H1 (cell line): ENCODE measurements around the gene AK5. TPM values are rescaled to one million over a fixed set of nuclear protein-coding genes. Genes with fewer than 3 reads are reported as not detected.

Experiments
- CTCF ChIA-PET: fragments of 300-600 bp; sonication (Branson Sonifier 250); formaldehyde crosslinking; loops from one replicate; lab custom pipeline; 2021; ENCODE audit not compliant: partially characterized antibody; lab: Charles Lee
- POLR2A ChIA-PET: fragments of 300-600 bp; sonication (Branson Sonifier 250); formaldehyde crosslinking; loops from one replicate; lab custom pipeline; 2021; ENCODE audit warnings: inconsistent platforms; ENCODE audit not compliant: partially characterized antibody; lab: Charles Lee
- DNase-seq, 2 experiments: peaks; one replicate each; pipeline versions ENCODE4 v3.0.0 to v3.0.0-alpha.2; 2010 to 2022; ENCODE audit warnings: low spot score in 2 of 2, low read depth in 1 of 2, mixed read lengths in 1 of 2
- FAIRE-seq: peaks from 2 replicates; lab custom pipeline; 2011; peaks lifted over from hg19 to GRCh38; lab: Jason Lieb, UNC
- H2AFZ ChIP-seq: 2 replicates; pipeline ENCODE4 v1.8.1; 2012; ENCODE audit warnings: low read length, inconsistent platforms
- H2AK5ac ChIP-seq: 2 replicates; pipeline ENCODE4 v1.6.1; 2013; ENCODE audit warnings: low read depth, low read length
- H2BK120ac ChIP-seq: replicated peaks from 2 replicates; pipeline ENCODE3; 2013; ENCODE audit warnings: low read depth, low read length, inconsistent platforms
- H2BK12ac ChIP-seq: 2 replicates; pipeline ENCODE4 v1.6.1; 2013; ENCODE audit warnings: low read depth, low read length
- H2BK15ac ChIP-seq: 2 replicates; pipeline ENCODE4 v1.6.1; 2013; ENCODE audit warnings: low read length
- H2BK20ac ChIP-seq: 2 replicates; pipeline ENCODE4 v1.6.1; 2013; ENCODE audit warnings: low read length
- H2BK5ac ChIP-seq: 2 replicates; pipeline ENCODE4 v1.6.1; 2013; ENCODE audit warnings: low read depth, low read length
- H3K14ac ChIP-seq: 2 replicates; pipeline ENCODE4 v1.6.1; 2013; ENCODE audit warnings: inconsistent platforms; ENCODE audit not compliant: insufficient read length
- H3K18ac ChIP-seq: 2 replicates; pipeline ENCODE4 v1.6.1; 2013; ENCODE audit warnings: low read length; ENCODE audit errors: extremely low read depth
- H3K23ac ChIP-seq: 2 replicates; pipeline ENCODE4 v1.6.1; 2013; ENCODE audit warnings: inconsistent platforms; ENCODE audit not compliant: insufficient read length
- H3K23me2 ChIP-seq: 2 replicates; pipeline ENCODE4 v1.6.1; 2013; ENCODE audit warnings: low read depth, low read length
- H3K27ac ChIP-seq: 2 replicates; pipeline ENCODE4 v1.6.1; 2011; ENCODE audit warnings: low read depth, low read length, inconsistent platforms
- H3K27me3 ChIP-seq, 4 experiments: replicated peaks in 1 of 4; 1 replicate in 1 of 4; 2 replicates in 3 of 4; pipeline versions ENCODE4 v1.6.1 to v1.8.1; 2011 to 2013; ENCODE audit warnings: low read length in 3 of 4, mild to moderate bottlenecking in 3 of 4, inconsistent platforms in 2 of 4, mixed read lengths in 2 of 4, moderate library complexity in 1 of 4; ENCODE audit not compliant: control insufficient read depth in 3 of 4, insufficient read depth in 3 of 4; ENCODE audit errors: extremely low read depth in 1 of 4
- H3K36me3 ChIP-seq, 4 experiments: 2 replicates each; pipeline versions ENCODE4 v1.6.1 to v1.8.1; 2011 to 2013; ENCODE audit warnings: mild to moderate bottlenecking in 4 of 4, low read length in 3 of 4, moderate library complexity in 2 of 4, control low read depth in 1 of 4, inconsistent platforms in 1 of 4; ENCODE audit not compliant: insufficient read depth in 4 of 4, control insufficient read depth in 2 of 4
- H3K4ac ChIP-seq: replicated peaks from 2 replicates; pipeline ENCODE3; 2013; ENCODE audit warnings: low read length, low read depth, mixed read lengths, inconsistent platforms; ENCODE audit not compliant: insufficient read length
- H3K4me1 ChIP-seq, 4 experiments: replicated peaks in 1 of 4; 1 replicate in 1 of 4; 2 replicates in 3 of 4; pipeline versions ENCODE4 v1.6.1 to v1.8.1; 2011 to 2013; ENCODE audit warnings: low read length in 3 of 4, inconsistent platforms in 2 of 4, mixed read lengths in 1 of 4; ENCODE audit not compliant: insufficient read depth in 4 of 4, control insufficient read depth in 3 of 4
- H3K4me2 ChIP-seq, 2 experiments: 2 replicates each; pipeline versions ENCODE4 v1.6.1 to v1.8.1; 2011 to 2013; ENCODE audit warnings: low read depth in 2 of 2, low read length in 2 of 2, control low read depth in 1 of 2, inconsistent platforms in 1 of 2, mild to moderate bottlenecking in 1 of 2; ENCODE audit not compliant: insufficient read depth in 1 of 2
- H3K4me3 ChIP-seq, 4 experiments: fragments of 200-600, 300-600 bp in 1 of 4; sonication (generic), shearing (Covaris generic), sonication (Bioruptor Twin) in 1 of 4; 2 replicates each; pipeline versions ENCODE4 v1.5.1 to v1.8.1; 2011 to 2016; ENCODE audit warnings: low read length in 4 of 4, low read depth in 3 of 4, control low read depth in 2 of 4, inconsistent platforms in 2 of 4, mild to moderate bottlenecking in 2 of 4, mixed read lengths in 1 of 4, moderate library complexity in 1 of 4; ENCODE audit not compliant: insufficient read depth in 2 of 4; ENCODE audit errors: extremely low read depth in 1 of 4
- H3K56ac ChIP-seq: replicated peaks from 2 replicates; pipeline ENCODE3; 2013; ENCODE audit warnings: low read depth, mild to moderate bottlenecking, mixed read lengths, low read length, inconsistent platforms; ENCODE audit not compliant: insufficient read length
- H3K79me1 ChIP-seq: 2 replicates; pipeline ENCODE4 v1.6.1; 2013; ENCODE audit warnings: low read depth, low read length, control low read depth
- H3K79me2 ChIP-seq, 2 experiments: 2 replicates each; pipeline versions ENCODE4 v1.6.1 to v1.8.1; 2012 to 2013; ENCODE audit warnings: low read length in 2 of 2, mild to moderate bottlenecking in 2 of 2, inconsistent platforms in 1 of 2; ENCODE audit not compliant: insufficient read depth in 2 of 2, control insufficient read depth in 1 of 2
- H3K9ac ChIP-seq, 4 experiments: replicated peaks in 1 of 4; 1 replicate in 1 of 4; 2 replicates in 3 of 4; pipeline versions ENCODE4 v1.6.1 to v1.8.1; 2011 to 2013; ENCODE audit warnings: low read depth in 3 of 4, low read length in 3 of 4, control low read depth in 2 of 4, mild to moderate bottlenecking in 2 of 4, moderate library complexity in 2 of 4, inconsistent platforms in 1 of 4; ENCODE audit errors: extremely low read depth in 1 of 4
- H3K9me3 ChIP-seq, 2 experiments: 2 replicates each; pipeline versions ENCODE4 v1.6.1 to v1.8.1; 2012 to 2013; ENCODE audit warnings: mild to moderate bottlenecking in 2 of 2, moderate library complexity in 2 of 2, control low read depth in 1 of 2, inconsistent platforms in 1 of 2, low read depth in 1 of 2, low read length in 1 of 2, mixed read lengths in 1 of 2; ENCODE audit not compliant: insufficient read depth in 2 of 2
- H4K20me1 ChIP-seq, 2 experiments: replicated peaks in 1 of 2; 2 replicates each; pipeline versions ENCODE3 to v1.8.1; 2011 to 2013; ENCODE audit warnings: inconsistent platforms in 2 of 2, low read length in 2 of 2, mild to moderate bottlenecking in 1 of 2; ENCODE audit not compliant: insufficient read depth in 2 of 2, control insufficient read depth in 1 of 2
- H4K5ac ChIP-seq: 2 replicates; pipeline ENCODE4 v1.6.1; 2013; ENCODE audit warnings: low read length, low read depth, mixed read lengths, inconsistent platforms; ENCODE audit not compliant: insufficient read length
- H4K8ac ChIP-seq: 2 replicates; pipeline ENCODE4 v1.8.0; 2013; ENCODE audit warnings: mild to moderate bottlenecking, moderate library complexity, low read length, inconsistent platforms; ENCODE audit not compliant: insufficient read depth; ENCODE audit errors: extremely low read depth
- H4K91ac ChIP-seq: replicated peaks from 2 replicates; pipeline ENCODE3; 2013; ENCODE audit warnings: low read length, mixed read lengths, inconsistent platforms; ENCODE audit not compliant: insufficient read length
- ASH2L ChIP-seq: fragments of 200-600, 300-600 bp; sonication (generic); IDR thresholded peaks from one replicate; pipeline ENCODE4 v1.7.1; 2017; ENCODE audit warnings: low read length
- ATF2 ChIP-seq: IDR thresholded peaks from 2 replicates; pipeline ENCODE4 v1.6.1; 2012; ENCODE audit warnings: low read length, inconsistent platforms
- ATF3 ChIP-seq: IDR thresholded peaks from 2 replicates; pipeline ENCODE4 v1.6.1; 2011; ENCODE audit warnings: low read depth, mild to moderate bottlenecking, low read length; ENCODE audit not compliant: insufficient read depth
- BCL11A ChIP-seq, 2 experiments: IDR thresholded peaks; one replicate each; pipeline ENCODE4 v1.6.1; 2011; ENCODE audit warnings: low read depth in 2 of 2, low read length in 2 of 2, mild to moderate bottlenecking in 2 of 2
- CBX8 ChIP-seq: fragments of 300-800, 300-1000 bp; sonication (generic); IDR thresholded peaks from 2 replicates; pipeline ENCODE4 v1.7.1; 2016; ENCODE audit warnings: low read depth, low read length, borderline replicate concordance
- CHD2 ChIP-seq: IDR thresholded peaks from 2 replicates; pipeline ENCODE4 v1.6.1; 2012; ENCODE audit warnings: low read length, improper control_type of control experiment
- CTBP2 ChIP-seq: IDR thresholded peaks from 2 replicates; pipeline ENCODE4 v1.7.0; 2011; ENCODE audit warnings: borderline replicate concordance, mild to moderate bottlenecking, moderate library complexity, mixed read lengths, low read length; ENCODE audit not compliant: insufficient read depth, insufficient read length
- EZH2 ChIP-seq: fragments of 200-600 bp; sonication (generic); IDR thresholded peaks from 2 replicates; pipeline ENCODE4 v1.7.1; 2012; ENCODE audit warnings: low read depth, mild to moderate bottlenecking, moderate library complexity, low read length, inconsistent platforms; ENCODE audit not compliant: severe bottlenecking
- GTF2F1 ChIP-seq: IDR thresholded peaks from 2 replicates; pipeline ENCODE4 v1.6.1; 2012; ENCODE audit warnings: low read depth, low read length, improper control_type of control experiment, borderline replicate concordance
- RAD21 ChIP-seq, 2 experiments: IDR thresholded peaks in 1 of 2; conservative IDR thresholded peaks in 1 of 2; 2 replicates each; pipeline ENCODE4 v1.6.1; 2011; ENCODE audit warnings: low read depth in 2 of 2, low read length in 2 of 2, improper control_type of control experiment in 1 of 2, inconsistent platforms in 1 of 2, mild to moderate bottlenecking in 1 of 2, moderate library complexity in 1 of 2
- RFX5 ChIP-seq: IDR thresholded peaks from 2 replicates; pipeline ENCODE4 v1.6.1; 2011; ENCODE audit warnings: low read depth, low read length, improper control_type of control experiment, borderline replicate concordance
- WGBS, 2 experiments: shearing (Covaris generic) in 1 of 2; methylation state at CpG; one replicate each; pipeline versions ENCODE4 v1.1.6 to v1.1.7; 2013 to 2015; ENCODE audit warnings: low lambda C conversion rate in 2 of 2, mixed read lengths in 2 of 2, inconsistent platforms in 1 of 2, low coverage in 1 of 2, missing lambda C conversion rate in 1 of 2; ENCODE audit not compliant: insufficient replicate concordance in 2 of 2, insufficient coverage in 1 of 2, insufficient read length in 1 of 2; ENCODE audit errors: extremely low coverage in 1 of 2, missing lambda C conversion rate in 1 of 2; 5-methylcytosine and 5-hydroxymethylcytosine counted together
- polyA plus RNA-seq, 7 experiments: library from polyadenylated mRNA; depleted of rRNA in 3 of 7; stranded (reverse) in 5 of 7; unstranded in 2 of 7; fragments of >200 nt in 5 of 7; fragments of 200-250 nt in 2 of 7; gene quantifications; 1 replicate in 5 of 7; 2 replicates in 1 of 7; 4 replicates in 1 of 7; pipeline versions ENCODE4 v1.2.1 to v1.2.3, GENCODE V29; 2011 to 2013; ENCODE audit warnings: missing spikeins in 2 of 7, mixed read lengths in 2 of 7
- total RNA-seq: library from RNA; stranded (reverse); fragmentation: NEBNext Ultra II Directional; extraction: Animal tissue kit (Norgen Biotek cat#: 25700); gene quantifications from 2 replicates; pipeline ENCODE4 v1.2.1, GENCODE V29; 2021

AK5 gene
- total and polyA plus RNA-seq, 2 of the 8 experiments (the other 6 are each of a cell fraction or from before 2014, with no cell fraction given) = 2.0 to 7.1 TPM

- H3K27ac ChIP-seq = no peak overlapping the region
- H3K36me3 ChIP-seq = no peaks in the 10 kb centered on the region
- H2BK15ac ChIP-seq = no peak overlapping the region
- no peaks in the 10 kb centered on the region for H4K20me1 ChIP-seq
- no peak overlapping the region for H3K9ac ChIP-seq
- DNase-seq (no peak), FAIRE-seq (no peak)
- no peak overlapping the region for H2BK120ac ChIP-seq
- H3K23me2 ChIP-seq = no peaks in the 10 kb centered on the region
- no peaks in the 10 kb centered on the region for H3K4me1 ChIP-seq
- POLR2A ChIA-PET = no interaction called here
- no peaks in the 10 kb centered on the region for H3K79me1 ChIP-seq
- no peak overlapping the region for H2AFZ ChIP-seq
- H3K79me2 ChIP-seq = no peaks in the 10 kb centered on the region
- CTCF ChIA-PET = interaction anchor here (0.7 to 1.9 kb wide), 5 partner anchors 9 to 281 kb away, joined by 3 to 9 read pairs (median 4); no protein-coding TSS in a partner anchor
- H2AK5ac ChIP-seq = no peak overlapping the region
- H3K23ac ChIP-seq = no peak overlapping the region
- H2BK5ac ChIP-seq = no peak overlapping the region
- H3K4me3 ChIP-seq = no peak overlapping the region
- WGBS, 2 experiments = 93% methylated on average over 8 of the region's 8 CpGs; no CpG with 5 or more reads in 1 of the 2 experiments
- no peak overlapping the region for H3K4ac ChIP-seq
- H4K5ac ChIP-seq = no peak overlapping the region
- H3K27me3 ChIP-seq = peaks cover 0 to 1% (median 0%) of the 10 kb centered on the region in 4 experiments; a peak in 1 of 7 replicates
- no peak overlapping the region for H3K18ac ChIP-seq
- H3K9me3 ChIP-seq = no peaks in the 10 kb centered on the region
- H3K14ac ChIP-seq = no peak overlapping the region
- H3K4me2 ChIP-seq = no peak overlapping the region
- H2BK20ac ChIP-seq = no peak overlapping the region
- no peak overlapping the region for H4K8ac ChIP-seq
- no peak overlapping the region for H4K91ac ChIP-seq
- H3K56ac ChIP-seq = no peak overlapping the region
- no peak overlapping the region for H2BK12ac ChIP-seq
- TF ChIP-seq ATF3 = no peak
- TF ChIP-seq CHD2 = no peak
- TF ChIP-seq ATF2 = no peak
- TF ChIP-seq RAD21 (IDR thresholded peaks at IDR 0.05 in 1 of 2, conservative IDR thresholded peaks at IDR 0.05 in 1 of 2; ENCODE audit: low read depth in 2 of 2, low read length in 2 of 2) = no peak
- TF ChIP-seq RFX5 = no peak
- TF ChIP-seq BCL11A (IDR thresholded peaks at IDR 0.05; ENCODE audit: low read depth in 2 of 2, low read length in 2 of 2) = no peak
- no peak for TF ChIP-seq EZH2
- TF ChIP-seq CBX8 = no peak
- TF ChIP-seq ASH2L = no peak
- no peak for TF ChIP-seq GTF2F1
- TF ChIP-seq CTBP2 = no peak
Observed at GRCh38 chr1:77544845-77545244, 263.0 kb downstream of the AK5 start.
